ENCODE measurements around the gene ZNF559.
"Not testable (repeated sequence)": the region's sequence is repeated elsewhere in the genome, so short reads cannot be mapped to it uniquely, and the experiment has no call there.

ZNF559 gene

DNA sequence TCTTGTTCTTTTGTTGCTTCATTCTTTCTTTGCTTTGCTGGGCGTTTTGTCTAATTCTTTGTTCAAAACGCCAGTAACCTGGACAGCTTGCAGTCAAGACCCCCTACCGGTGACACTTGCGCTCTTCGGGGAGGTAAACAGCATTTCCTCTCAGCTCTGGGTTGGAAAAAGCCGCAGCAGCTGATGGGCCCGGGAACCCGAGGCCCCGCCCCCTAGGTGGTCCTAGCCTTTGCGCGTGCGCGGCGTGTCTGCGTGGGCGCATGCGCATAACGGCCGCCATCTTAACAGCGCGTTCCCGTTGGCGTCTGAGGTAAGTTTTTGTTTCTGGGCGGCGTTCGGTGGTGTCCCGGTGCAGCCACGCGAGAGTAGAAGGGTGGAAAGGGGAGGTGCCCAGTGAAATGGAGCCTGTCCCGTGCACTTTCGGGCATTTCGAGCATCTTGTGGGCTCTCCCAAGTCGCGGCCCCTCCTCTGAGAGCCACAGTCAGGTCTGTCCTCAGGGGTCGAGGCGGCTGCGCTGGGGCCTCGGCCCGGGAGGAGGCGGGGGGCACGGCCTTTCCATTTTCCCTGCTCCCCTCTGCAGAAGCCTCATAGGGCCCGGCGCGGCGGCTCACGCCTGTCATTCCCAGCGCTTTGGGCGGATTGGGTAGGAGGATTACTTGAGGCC lies at the start of gene ZNF559:
Gene ZNF559 (plus strand): TSS at position 261 of the 665 bp plus-strand sequence. CDS start 14,371 bp downstream, outside the sequence.
- DNase-seq, result peak; percentile 92

DNA sequence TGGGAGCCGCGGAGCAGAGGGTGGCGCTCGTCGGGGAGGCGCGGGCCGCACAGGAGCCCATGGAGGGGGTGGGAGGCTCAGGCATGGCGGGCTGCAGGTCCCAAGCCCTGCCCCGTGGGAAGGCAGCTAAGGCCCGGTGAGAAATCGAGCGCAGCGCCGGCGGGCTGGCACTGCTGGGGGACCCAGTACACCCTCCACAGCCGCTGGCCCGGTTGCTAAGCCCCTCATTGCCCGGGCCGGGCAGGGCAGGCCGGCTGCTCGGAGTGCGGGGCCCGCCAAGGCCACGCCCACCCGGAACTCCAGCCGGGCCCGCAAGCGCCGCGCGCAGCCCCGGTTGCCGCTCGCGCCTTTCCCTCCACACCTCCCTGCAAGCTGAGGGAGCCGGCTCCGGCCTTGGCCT lies 40.5 kb upstream of the ZNF559 start:
- not testable (repeated sequence) for DNase-seq

DNA sequence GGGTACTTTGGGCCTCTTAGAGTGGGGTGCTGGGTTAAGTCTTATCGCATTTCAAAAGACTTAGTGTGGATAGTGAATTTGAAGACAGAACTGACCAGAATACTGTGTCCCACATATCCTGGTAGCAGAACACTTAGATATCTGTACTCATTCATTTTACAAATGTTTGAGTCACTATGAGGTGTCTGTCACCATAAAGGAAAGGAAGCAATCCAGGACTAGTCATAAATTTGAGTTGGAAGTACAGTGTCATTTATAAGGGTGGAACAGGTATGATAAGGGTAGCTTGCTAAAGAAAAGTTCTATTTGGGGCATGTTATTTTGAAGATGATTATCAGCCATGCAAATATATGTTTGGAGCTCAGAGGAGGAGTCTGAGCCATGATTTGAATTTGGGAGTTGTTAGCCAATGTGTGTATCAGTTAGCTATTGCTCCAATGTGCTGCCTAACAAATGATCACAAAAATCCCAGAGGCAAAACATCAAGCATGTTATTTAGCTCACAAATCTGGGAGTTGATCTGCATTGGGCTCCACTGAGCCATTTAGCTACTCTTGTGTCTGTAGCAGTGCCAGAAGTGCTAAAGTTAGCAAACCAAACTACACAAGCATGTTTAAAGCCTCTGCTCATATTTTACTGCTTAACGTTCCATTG lies 34.6 kb upstream of the ZNF559 start:
- no peak for DNase-seq

DNA sequence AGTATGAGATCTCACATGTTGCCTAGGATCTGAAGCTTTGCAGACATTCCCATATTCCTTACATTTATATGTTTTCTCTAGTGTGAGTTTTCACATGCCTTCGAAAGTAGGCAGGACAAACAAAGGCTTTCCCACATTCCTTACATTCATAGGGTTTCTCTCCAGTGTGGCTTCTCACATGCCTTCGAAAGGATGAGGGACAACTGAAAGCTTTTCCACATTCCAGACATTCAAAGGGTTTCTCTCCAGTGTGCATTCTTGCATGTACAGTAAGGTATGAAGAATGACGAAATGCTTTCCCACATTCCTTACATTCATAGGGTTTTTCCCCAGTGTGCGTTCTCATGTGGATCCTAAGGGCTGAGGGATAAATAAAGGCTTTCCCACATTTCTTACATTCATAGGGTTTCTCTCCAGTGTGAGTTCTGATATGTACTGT lies 28.5 kb upstream of the ZNF559 start:
- no peak for DNase-seq

DNA sequence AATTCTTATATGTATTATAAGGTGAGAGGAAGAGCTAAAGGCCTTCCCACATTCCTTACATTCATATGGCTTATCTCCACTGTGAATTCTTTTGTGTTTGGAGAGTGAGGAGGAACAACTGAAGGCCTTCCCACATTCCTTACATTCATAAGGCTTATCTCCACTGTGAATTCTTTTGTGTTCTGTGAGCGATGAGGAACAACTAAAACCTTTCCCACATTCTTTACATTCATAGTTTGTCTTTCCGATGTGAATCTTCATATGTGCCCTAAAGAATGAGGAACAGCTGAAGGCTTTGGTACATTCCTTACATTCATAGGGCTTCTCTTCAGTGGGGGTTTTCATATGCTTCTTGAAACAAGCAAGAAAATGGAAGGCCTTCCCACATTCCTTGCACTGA lies 27.6 kb upstream of the ZNF559 start:
- no peak for DNase-seq

DNA sequence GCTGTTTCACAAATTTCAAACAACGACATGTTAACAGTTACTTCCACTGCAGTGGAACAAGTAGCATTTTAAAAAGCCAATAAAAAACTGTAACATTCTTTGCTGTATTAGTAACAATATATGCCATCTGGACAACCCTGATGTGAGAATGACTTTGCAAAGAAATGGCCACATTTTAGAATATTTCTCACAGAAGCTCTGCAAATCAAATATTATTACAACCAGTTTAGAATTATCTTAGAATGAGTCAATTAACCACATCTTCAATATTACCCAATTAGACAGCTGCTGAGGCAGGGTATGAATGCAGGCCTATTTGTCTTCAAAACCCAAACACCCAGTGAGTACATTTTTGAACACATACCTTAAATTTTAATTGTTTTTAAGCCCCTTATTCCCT lies 17.5 kb upstream of the ZNF559 start:
- DNase-seq, result no peak

DNA sequence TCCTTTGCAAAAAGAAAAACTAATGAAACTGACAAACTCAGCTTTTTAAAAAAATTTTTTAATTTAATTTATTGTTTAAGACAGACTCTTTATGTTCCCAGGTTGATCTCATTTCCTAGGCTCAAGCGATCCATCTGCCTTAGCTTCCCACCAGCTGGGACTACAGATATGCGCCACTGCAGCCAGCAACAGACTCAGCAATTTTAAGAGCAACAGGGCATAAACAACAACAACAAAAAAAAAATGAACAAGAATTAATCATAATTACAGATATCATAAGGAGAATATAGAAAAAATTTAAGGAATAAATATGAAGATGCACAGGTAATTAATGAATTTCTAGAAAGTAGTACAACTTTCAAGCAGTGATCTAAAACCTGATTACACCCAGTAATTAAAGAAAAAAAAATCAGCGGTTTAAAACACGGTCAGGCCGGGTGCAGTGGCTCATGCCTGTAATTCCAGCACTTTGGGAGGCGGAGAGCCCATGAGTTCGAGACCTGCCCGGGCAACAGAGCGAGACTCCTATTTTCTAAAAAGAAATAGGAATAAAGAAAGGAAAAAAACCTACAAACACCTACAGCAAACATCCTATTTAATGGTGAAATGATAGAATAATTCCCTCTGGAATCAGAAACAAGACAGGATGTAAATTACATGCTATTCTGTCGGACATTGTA lies 15.7 kb upstream of the ZNF559 start:
- no peak for DNase-seq

DNA sequence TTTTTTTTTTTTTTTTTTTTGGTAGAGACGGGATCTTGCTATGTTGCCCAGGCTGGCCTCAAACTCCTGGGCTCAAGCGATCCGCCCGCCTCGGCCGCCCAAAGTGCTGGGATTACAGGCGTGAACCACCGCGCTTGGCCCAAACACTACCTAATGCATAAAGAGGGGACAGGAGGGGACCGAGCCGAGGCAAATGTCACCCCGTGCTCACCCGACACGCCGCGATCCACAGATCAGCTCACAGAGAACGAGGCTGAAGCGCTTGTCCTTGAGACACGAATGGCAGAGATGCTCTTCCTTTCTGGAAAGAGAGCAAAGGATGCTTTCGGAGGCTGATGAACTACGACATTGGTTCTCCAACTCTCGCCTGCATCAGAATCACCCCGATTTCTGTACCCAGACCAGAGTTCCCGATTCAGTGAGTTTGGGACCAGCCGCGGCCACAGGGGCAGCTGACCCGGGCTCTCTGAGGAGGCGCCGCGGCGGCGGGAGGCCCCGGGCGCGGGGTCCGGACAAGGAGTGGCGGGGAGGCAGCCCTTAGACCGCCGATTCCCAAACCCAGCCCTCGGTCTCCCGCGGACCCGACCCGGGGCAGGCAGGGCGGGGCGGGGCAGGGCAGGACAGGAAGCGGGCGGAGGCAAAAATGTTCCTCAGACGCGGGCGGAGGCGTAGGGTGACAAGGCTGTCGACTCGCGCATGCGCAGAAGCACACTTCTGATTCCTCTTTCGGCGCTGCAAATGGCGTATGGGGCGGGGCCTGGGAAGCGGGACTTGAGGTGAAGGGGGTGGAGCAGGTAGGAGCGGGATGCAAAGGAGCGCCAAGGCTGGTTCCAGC lies 14.6 kb upstream of the ZNF559 start, which contains the start of gene ZNF699:
Gene ZNF699 (minus strand): TSS at position 700 of the 835 bp plus-strand sequence. CDS start 4,719 bp downstream, outside the sequence.
- peak; percentile 96 for DNase-seq

DNA sequence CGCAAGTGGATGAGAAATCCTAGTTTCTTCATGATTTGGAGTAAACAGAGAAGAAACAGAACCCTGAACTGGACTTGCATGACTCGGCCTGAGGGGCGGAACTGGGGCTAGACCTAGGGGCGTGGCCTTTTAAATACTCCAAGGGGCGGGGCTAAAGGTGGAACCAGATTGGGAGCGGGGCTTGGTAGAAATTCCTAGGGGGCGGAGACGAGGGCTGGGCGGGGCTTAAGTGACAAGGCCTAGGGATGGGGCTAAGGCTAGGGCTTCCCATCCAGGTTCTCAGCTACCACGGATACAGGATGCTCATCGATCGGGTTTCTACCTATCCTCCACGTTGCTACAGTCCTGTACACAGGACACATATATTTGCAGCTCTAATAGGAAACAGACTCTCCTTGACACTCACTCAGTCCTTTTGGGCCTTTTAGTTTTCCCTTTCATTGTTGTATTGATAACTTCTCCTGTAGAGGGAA lies 14.0 kb upstream of the ZNF559 start:
- peak; percentile 92 for DNase-seq

DNA sequence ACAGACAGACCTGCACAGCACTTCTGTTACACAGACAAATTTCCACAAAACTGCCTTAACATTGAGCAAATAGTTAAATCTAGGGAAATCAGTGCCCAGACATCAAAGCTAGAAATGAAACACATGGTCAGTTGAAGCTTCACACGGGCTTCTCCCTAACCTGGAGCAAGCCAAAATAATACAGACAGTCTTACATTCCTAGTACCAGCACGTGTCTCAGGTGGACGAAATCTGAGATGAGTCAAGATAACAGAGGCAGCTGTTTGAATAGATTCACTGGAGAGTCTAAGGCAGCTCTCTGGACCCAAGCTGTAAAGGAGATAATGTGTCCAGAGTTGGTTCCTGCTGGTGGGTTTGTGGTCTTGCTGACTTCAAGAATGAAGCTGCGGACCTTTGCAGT lies 10.2 kb upstream of the ZNF559 start:
- DNase-seq, result no peak

DNA sequence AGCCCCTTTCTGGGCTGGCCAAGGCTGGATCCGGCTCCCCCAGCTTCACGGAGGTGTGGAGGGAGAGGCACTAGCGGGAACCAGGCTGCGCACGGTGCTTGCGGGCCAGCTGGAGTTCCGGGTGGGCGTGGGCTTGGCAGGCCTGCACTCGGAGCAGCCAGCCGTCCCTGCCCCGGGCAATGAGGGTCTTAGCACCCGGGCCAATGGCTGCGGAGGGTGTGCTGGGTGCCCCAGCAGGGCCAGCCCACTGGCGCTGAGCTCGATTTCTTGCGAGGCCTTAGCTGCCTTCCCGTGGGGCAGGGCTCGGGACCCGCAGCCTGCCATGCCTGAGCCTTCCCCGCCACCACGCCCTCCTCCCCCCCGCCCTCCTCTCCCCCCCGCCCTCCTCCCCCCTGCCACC lies 2.6 kb upstream of the ZNF559 start:
- no peak for DNase-seq

DNA sequence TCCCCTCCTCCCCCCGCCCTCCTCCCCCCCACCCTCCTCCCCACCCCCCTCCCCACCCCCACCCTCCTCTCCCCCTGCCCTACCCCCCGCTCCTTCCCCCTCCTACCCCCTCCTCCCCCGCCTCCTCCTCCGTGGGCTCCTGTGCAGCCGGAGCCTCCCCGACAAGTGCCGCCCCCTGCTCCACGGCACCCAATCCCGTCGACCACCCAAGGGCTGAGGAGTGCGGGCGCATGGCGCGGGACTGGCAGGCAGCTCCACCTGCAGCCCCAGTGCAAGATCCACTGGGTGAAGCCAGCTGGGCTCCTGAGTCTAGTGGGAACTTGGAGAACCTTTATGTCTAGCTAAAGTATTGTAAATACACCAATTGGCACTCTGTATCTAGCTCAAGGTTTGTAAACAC lies 2.2 kb upstream of the ZNF559 start:
- not testable (repeated sequence) for DNase-seq

DNA sequence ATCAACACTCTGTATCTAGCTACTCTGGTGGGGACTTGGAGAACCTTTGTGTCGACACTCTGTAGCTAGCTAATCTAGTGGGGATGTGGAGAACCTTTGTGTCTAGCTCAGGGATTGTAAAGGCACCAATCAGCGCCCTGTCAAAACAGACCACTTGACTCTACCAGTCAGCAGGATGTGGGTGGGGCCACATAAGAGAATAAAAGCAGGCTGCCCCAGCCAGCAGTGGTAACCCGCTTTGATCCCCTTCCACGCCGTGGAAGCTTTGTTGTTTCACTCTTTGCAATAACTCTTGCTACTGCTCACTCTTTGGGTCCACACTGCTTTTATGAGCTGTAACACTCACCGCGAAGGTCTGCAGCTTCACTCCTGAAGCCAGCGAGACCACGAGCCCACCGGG lies 1.8 kb upstream of the ZNF559 start:
- not testable (repeated sequence) for DNase-seq

DNA sequence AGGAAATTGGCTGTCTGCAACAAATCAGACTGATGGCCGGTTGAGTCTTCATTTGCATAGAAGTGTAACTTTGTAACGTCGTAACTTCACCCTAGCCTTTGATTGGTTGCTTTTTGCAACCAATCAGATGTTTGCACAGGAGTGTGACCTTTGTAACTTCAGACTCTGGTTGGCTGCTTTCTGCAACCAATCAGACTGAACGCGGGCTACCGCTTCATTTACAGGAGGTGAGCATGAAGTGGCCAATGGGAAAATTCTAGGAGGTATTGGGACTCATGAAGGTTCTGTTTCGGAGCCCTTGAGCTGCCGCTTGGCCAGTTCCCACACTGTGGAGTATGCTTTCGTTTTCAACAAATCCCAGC lies 441 bp upstream of the ZNF559 start:
- DNase-seq, result peak; percentile 74

DNA sequence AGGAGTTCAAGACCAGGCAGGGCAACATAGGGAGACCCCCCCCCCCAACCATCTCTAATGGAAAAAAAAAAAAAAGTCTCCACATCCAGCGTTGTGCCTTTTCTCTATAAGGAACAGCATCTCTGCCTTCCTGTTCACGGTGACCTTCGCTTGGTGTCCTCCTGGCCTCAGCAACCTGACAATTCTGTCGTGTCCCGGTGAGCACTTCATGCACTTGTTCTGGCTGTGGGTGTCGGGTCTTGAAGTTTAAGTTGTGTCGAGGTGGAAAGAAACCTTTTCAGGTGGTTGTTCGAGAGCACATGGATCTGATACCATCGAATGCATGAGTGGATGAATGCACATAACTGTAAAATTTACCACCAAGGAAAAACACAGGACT lies 594 bp downstream of the ZNF559 start:
- no peak for DNase-seq

DNA sequence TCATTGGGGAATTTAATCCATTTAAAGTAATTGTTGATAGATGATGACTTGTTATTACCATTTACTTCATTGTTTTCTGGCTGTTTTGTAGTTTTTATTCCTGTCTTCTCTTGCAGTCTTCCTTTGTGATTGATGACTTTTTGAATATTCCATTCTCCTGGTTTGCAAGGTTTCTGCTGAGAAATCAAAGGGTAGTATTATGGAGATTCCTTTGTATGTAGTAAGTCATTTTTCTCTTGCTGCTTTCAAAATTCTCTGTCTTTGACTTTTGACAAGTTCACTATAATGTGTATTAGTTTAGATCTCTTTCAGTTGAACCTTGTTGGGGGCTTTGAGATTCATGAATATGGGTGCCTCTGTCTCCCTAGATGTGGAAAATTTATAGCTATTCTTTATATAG lies 6.0 kb downstream of the ZNF559 start:
- DNase-seq, result no peak

DNA sequence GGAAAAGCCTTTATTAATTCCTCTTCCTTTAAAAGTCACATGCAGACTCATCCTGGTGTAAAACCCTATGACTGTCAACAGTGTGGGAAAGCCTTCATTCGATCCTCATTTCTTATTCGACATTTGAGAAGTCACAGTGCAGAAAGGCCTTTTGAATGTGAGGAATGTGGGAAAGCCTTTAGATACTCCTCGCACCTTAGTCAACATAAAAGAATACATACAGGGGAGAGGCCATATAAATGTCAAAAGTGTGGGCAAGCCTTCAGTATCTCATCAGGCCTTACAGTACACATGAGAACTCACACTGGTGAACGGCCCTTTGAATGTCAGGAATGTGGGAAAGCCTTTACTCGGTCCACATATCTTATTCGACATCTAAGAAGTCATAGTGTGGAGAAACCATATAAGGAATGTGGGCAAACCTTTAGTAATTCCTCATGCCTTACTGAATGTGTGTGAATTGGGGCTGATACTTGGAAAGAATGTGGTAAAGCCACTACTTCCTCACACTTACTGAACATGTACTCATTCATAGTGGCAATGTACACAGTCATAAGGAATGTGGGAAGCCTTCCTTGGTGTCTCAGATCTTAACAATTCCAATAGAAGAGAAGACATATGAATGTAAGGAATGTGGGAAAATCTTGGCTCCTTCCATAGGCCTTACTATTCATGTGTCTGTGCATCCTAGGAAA lies 18.8 kb downstream of the ZNF559 start:
- no peak for DNase-seq

DNA sequence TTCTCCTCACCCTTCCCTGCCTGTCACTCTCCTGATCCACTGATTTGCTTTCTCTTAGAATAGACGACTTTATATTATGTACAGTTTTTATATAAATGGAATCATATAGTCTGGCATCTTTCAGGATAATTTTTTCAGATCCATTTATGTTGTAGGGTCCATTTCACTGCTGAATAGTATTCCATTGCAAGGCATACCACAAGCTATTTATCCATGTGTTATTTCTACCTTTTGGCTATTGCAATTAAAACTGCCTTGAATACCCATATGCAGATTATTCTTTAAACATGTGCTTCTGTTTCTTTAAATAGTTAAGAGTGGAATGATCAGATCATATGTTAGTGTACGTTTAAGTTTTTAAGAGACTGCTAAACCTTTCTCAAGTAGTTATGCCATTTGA lies 21.0 kb downstream of the ZNF559 start:
- no peak for DNase-seq

DNA sequence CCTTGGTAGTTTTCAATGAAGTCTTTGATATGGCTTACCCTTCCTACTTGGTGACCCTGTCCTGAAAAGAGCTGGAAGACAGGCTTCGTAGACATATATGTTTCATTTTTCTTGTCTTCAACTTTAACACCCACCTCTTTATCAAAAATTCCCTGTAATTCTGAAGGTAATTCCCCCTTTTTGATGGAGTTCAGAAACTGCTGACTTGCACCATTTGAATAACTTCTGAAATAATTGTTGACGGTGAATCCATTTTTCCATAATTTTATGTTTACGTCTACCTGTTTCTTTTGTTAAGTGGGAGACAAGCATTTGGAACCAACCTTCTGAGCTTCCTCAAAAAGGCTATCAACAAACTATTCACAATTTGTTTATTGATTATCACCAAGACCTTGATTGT lies 24.3 kb downstream of the ZNF559 start:
- DNase-seq, result no peak

DNA sequence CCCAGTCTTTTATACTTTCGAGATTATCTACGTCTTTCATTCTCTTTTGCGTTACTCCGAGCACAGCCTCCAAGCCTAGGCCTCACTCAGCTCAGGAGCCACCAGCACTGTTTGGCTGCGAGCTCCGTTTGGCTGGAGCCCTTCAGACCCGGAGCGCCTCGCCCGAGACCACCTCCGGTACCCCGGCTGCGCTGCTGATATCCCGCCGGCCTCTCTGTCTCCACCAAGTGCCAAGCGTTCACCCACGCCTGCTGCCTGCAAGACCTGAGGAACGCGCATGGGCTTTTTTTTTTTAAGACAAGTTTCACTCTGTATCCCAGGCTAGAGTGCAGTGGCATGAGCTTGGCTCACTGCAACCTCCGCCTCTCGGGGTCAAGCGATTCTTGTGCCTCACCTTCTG lies 24.7 kb downstream of the ZNF559 start:
- DNase-seq, result no peak

DNA sequence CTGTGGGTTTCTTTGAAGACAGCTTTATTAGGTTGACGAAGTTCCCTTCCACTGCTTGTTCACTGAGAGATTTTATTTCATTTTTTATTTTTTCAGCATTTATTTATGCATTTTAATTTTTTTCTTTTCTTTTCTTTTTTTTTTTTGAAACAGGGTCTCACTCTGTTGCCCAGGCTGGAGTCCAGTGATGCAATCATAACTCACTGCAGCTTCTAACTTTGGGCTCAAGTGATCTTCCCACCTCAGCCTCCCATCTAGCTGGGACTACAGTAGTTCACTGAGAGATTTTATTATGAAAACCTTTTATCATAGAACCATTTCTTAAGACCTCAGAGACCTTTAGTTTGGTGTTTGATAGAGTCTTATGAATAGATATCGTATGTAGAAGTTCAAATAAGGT lies 28.5 kb downstream of the ZNF559 start:
- no peak for DNase-seq

DNA sequence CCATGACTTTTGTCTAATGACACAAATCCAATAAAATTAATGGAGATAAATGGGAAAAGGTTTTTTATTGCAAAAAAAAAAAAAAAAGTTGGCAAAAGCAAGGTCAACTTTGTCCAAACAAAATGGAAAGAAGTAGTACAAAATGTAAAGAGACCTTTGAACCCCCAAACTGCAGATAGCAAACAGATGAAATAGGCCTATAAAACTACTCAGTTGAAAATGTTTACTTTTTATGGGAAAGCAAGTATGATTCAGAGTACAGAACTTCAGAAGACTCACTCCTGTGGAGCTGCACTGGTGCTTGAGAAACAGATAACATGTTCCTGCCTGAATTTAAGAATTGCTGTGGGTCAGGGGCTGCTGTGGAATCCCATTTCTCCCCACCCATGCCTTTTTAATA lies 29.0 kb downstream of the ZNF559 start:
- DNase-seq, result no peak

DNA sequence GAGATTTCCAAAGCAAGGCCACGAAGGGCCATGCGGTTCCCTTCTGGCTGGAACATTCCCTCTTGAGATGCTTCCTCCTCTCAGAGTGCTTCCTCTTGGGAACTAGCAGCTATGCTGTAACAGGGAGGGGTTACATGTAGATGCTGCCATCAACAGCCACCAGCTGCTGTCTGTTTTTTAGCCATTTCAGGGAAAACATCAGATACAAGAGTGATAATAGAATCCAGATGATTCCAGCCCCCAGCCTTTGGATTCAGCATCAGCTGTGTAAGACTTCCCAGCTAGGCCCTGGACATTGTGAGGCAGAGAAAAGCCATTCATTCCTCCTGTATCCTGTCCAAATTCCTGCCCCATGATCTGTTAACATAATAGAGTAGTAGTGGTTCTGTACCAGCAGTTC lies 30.7 kb downstream of the ZNF559 start:
- no peak for DNase-seq
